K562 (cell line): ENCODE results near the gene RAB2B. TPM values are rescaled to one million over a fixed set of nuclear protein-coding genes. Genes with fewer than 3 reads are reported as not detected.

Experiments
- CSDE1 ChIP-seq, 2 experiments: fragments of 450-650 bp; IDR thresholded peaks; 2 replicates each; pipeline ENCODE4 v1.6.1; 2016; ENCODE audit warnings: mild to moderate bottlenecking in 1 of 2
- E2F3 ChIP-seq: fragments of 250-450 bp; sonication (Bioruptor Pico); IDR thresholded peaks from 2 replicates; pipeline ENCODE4 v1.4.0; 2020; ENCODE audit warnings: mild to moderate bottlenecking
- HCFC1 ChIP-seq: IDR thresholded peaks from 2 replicates; pipeline ENCODE4 v1.6.1; 2012; ENCODE audit warnings: low read depth, low read length, improper control_type of control experiment
- NCOA2 ChIP-seq, 2 experiments: fragments of 450-650 bp; IDR thresholded peaks; 2 replicates each; pipeline ENCODE4 v1.6.1; 2018; ENCODE audit warnings: mild to moderate bottlenecking in 2 of 2, moderate library complexity in 1 of 2; ENCODE audit not compliant: partially characterized antibody in 2 of 2
- NRF1 ChIP-seq, 2 experiments: fragments of 450-650 bp; IDR thresholded peaks in 1 of 2; conservative IDR thresholded peaks in 1 of 2; 2 replicates each; pipeline ENCODE4 v1.6.1; 2014; ENCODE audit warnings: mild to moderate bottlenecking in 2 of 2
- ZNF224 ChIP-seq: sonication (generic); formaldehyde crosslinking; IDR thresholded peaks from 2 replicates; pipeline ENCODE4 v1.8.0; 2022; ENCODE audit warnings: mild to moderate bottlenecking, missing genetic modification reagents
- polyA plus RNA-seq, 8 experiments: library from polyadenylated mRNA; depleted of rRNA in 4 of 8; stranded (reverse) in 5 of 8; unstranded in 3 of 8; fragments of >200 nt; fragmentation: Nextera tagmentation in 2 of 8; fragmentation: Illumina TruSeq in 1 of 8; extraction: Ambion mirVana in 2 of 8; extraction: Trizol in 1 of 8; gene quantifications; 2 replicates each; pipeline versions ENCODE4 v1.2.1 to v1.2.3, GENCODE V29; 2011 to 2014; ENCODE audit warnings: inconsistent platforms in 1 of 8, missing spikeins in 1 of 8
- total RNA-seq, 7 experiments: library from RNA; depleted of rRNA in 6 of 7; stranded (reverse); fragments of >200 nt in 6 of 7; fragmentation: Illumina TruSeq in 2 of 7; extraction: Trizol in 2 of 7; gene quantifications; 2 replicates each; pipeline versions ENCODE4 v1.2.1 to v1.2.3, GENCODE V29; 2011 to 2021; ENCODE audit warnings: low replicate concordance in 1 of 7
- TF ChIP-seq, protein P1 (sequence below): sonication (generic); formaldehyde crosslinking; IDR thresholded peaks from 2 replicates; pipeline ENCODE4 v1.8.1; 2023; ENCODE audit warnings: mild to moderate bottlenecking, missing genetic modification reagents
- TF ChIP-seq, protein P2 (sequence below): IDR thresholded peaks from 2 replicates; pipeline ENCODE4 v1.6.1; 2011; ENCODE audit warnings: borderline replicate concordance, low read depth, mild to moderate bottlenecking, moderate library complexity, low read length; ENCODE audit not compliant: insufficient read depth, poor library complexity, severe bottlenecking
- TF ChIP-seq, protein P3 (sequence below): sonication (generic); formaldehyde crosslinking; IDR thresholded peaks from 2 replicates; pipeline ENCODE4 v1.8.0; 2022; ENCODE audit warnings: mild to moderate bottlenecking, low read depth, missing genetic modification reagents
- TF ChIP-seq, protein P4 (sequence below): sonication (generic); formaldehyde crosslinking; IDR thresholded peaks from 2 replicates; pipeline ENCODE4 v1.5.0; 2020; ENCODE audit warnings: missing genetic modification reagents
- TF ChIP-seq, protein P5 (sequence below): fragments of 450-650 bp; conservative IDR thresholded peaks from 2 replicates; pipeline ENCODE4 v1.6.1; 2016; ENCODE audit warnings: missing genetic modification characterization, low read depth, mild to moderate bottlenecking, control low read depth, missing compliant biosample characterization
- TF ChIP-seq, protein P6 (sequence below), 2 experiments: fragments of 450-650 bp; IDR thresholded peaks; 2 replicates each; pipeline ENCODE4 v1.6.1; 2016; ENCODE audit warnings: mild to moderate bottlenecking in 2 of 2, borderline replicate concordance in 1 of 2, low read depth in 1 of 2, moderate library complexity in 1 of 2

Gene RAB2B
- total and polyA plus RNA-seq, 9 of the 15 experiments (the other 6 are each of a cell fraction or from before 2014, with no cell fraction given) = 4.6 to 19.8 (median 9.8) TPM

DNA sequence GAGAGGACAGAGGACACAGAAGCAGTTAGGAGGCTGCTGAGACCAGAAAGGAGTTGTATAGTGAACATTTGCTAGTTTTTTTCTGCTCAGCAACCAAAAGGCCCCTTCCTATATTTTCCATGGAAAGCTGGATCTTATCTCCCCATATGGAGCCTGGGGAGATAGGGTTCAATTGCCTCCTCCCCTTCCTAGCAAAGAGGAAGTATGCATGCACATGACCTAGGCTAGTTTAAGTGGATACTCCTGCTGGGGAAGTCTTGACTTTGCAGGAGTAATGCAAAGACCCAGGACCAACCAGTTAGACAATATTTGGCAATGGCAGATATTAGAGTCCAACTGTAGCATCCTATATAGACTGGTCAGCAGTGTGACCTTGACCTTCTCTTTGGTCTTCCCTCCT lies 35.9 kb downstream of the RAB2B start (continued):
- no peak for TF ChIP-seq HCFC1
- TF ChIP-seq, protein P1, sequence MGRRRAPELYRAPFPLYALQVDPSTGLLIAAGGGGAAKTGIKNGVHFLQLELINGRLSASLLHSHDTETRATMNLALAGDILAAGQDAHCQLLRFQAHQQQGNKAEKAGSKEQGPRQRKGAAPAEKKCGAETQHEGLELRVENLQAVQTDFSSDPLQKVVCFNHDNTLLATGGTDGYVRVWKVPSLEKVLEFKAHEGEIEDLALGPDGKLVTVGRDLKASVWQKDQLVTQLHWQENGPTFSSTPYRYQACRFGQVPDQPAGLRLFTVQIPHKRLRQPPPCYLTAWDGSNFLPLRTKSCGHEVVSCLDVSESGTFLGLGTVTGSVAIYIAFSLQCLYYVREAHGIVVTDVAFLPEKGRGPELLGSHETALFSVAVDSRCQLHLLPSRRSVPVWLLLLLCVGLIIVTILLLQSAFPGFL (CRISPR knock-in tag) = no peak
- no peak for TF ChIP-seq NCOA2 (IDR thresholded peaks at IDR 0.05; ENCODE audit: partially characterized antibody in 2 of 2)
- TF ChIP-seq ZNF224 (CRISPR knock-in tag) = no peak
- TF ChIP-seq, protein P2, sequence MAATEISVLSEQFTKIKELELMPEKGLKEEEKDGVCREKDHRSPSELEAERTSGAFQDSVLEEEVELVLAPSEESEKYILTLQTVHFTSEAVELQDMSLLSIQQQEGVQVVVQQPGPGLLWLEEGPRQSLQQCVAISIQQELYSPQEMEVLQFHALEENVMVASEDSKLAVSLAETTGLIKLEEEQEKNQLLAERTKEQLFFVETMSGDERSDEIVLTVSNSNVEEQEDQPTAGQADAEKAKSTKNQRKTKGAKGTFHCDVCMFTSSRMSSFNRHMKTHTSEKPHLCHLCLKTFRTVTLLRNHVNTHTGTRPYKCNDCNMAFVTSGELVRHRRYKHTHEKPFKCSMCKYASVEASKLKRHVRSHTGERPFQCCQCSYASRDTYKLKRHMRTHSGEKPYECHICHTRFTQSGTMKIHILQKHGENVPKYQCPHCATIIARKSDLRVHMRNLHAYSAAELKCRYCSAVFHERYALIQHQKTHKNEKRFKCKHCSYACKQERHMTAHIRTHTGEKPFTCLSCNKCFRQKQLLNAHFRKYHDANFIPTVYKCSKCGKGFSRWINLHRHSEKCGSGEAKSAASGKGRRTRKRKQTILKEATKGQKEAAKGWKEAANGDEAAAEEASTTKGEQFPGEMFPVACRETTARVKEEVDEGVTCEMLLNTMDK = no peak
- no peak for TF ChIP-seq E2F3 (CRISPR knock-in tag)
- no peak for TF ChIP-seq CSDE1 (IDR thresholded peaks at IDR 0.05)
- TF ChIP-seq, protein P3, sequence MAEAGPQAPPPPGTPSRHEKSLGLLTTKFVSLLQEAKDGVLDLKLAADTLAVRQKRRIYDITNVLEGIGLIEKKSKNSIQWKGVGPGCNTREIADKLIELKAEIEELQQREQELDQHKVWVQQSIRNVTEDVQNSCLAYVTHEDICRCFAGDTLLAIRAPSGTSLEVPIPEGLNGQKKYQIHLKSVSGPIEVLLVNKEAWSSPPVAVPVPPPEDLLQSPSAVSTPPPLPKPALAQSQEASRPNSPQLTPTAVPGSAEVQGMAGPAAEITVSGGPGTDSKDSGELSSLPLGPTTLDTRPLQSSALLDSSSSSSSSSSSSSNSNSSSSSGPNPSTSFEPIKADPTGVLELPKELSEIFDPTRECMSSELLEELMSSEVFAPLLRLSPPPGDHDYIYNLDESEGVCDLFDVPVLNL (CRISPR knock-in tag) = no peak
- TF ChIP-seq, protein P4, sequence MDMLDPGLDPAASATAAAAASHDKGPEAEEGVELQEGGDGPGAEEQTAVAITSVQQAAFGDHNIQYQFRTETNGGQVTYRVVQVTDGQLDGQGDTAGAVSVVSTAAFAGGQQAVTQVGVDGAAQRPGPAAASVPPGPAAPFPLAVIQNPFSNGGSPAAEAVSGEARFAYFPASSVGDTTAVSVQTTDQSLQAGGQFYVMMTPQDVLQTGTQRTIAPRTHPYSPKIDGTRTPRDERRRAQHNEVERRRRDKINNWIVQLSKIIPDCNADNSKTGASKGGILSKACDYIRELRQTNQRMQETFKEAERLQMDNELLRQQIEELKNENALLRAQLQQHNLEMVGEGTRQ (CRISPR knock-in tag) = no peak
- TF ChIP-seq NRF1 (conservative IDR thresholded peaks at IDR 0.05 in 1 of 2, IDR thresholded peaks at IDR 0.05 in 1 of 2) = 0 out of 4 replicates have a peak, but pooled peaks of 1 of the 2 experiments have one; percentile 20
- TF ChIP-seq, protein P5, sequence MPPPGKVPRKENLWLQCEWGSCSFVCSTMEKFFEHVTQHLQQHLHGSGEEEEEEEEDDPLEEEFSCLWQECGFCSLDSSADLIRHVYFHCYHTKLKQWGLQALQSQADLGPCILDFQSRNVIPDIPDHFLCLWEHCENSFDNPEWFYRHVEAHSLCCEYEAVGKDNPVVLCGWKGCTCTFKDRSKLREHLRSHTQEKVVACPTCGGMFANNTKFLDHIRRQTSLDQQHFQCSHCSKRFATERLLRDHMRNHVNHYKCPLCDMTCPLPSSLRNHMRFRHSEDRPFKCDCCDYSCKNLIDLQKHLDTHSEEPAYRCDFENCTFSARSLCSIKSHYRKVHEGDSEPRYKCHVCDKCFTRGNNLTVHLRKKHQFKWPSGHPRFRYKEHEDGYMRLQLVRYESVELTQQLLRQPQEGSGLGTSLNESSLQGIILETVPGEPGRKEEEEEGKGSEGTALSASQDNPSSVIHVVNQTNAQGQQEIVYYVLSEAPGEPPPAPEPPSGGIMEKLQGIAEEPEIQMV = no peak
- TF ChIP-seq, protein P6, sequence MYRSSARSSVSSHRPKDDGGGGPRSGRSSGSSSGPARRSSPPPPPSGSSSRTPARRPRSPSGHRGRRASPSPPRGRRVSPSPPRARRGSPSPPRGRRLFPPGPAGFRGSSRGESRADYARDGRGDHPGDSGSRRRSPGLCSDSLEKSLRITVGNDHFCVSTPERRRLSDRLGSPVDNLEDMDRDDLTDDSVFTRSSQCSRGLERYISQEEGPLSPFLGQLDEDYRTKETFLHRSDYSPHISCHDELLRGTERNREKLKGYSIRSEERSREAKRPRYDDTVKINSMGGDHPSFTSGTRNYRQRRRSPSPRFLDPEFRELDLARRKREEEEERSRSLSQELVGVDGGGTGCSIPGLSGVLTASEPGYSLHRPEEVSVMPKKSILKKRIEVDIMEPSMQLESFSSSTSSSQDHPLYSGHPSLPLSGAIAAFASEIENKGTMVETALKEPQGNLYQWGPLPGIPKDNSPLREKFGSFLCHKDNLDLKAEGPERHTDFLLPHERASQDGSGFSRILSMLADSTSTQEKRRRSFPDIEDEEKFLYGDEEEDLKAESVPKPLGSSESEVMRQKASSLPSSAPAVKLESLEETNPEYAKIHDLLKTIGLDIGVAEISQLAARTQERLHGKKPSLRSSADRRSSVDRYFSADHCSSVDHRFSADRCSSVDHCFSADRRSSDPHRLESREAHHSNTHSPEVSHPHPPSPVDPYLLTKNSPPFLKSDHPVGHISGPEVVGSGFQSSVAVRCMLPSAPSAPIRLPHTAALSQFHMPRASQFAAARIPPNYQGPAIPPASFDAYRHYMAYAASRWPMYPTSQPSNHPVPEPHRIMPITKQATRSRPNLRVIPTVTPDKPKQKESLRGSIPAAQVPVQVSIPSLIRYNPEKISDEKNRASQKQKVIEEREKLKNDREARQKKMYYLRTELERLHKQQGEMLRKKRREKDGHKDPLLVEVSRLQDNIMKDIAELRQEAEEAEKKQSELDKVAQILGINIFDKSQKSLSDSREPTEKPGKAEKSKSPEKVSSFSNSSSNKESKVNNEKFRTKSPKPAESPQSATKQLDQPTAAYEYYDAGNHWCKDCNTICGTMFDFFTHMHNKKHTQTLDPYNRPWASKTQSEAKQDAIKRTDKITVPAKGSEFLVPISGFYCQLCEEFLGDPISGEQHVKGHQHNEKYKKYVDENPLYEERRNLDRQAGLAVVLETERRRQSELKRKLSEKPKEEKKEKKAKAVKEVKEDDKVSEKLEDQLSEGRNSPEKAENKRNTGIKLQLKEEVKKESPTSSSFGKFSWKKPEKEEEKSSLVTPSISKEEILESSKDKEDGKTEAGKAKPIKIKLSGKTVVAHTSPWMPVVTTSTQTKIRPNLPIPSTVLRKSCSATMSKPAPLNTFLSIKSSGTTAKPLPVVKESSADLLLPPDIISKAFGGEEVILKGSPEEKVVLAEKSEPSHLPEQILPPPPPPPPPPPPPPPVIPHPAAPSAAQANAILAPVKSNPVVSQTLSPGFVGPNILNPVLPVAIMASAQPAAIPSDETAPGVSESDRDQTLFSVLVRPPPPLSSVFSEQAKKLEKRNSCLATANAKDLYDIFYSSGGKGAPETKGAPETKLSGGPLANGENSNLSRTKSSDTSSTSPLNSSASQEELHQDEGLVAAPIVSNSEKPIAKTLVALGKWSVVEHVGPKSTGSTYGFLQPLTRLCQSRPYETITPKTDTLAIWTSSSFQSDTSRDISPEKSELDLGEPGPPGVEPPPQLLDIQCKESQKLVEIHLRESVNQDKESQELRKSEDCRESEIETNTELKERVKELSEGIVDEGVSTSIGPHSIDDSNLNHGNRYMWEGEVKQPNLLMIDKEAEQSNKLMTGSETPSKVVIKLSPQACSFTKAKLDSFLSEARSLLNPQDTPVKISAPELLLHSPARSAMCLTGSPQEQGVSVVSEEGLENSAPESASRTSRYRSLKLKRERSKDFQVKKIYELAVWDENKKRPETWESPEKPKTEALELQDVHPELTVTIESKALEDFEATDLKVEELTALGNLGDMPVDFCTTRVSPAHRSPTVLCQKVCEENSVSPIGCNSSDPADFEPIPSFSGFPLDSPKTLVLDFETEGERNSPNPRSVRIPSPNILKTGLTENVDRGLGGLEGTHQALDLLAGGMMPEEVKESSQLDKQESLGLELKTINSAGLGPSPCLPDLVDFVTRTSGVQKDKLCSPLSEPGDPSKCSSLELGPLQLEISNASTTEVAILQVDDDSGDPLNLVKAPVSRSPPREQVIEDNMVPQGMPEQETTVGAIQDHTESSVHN (IDR thresholded peaks at IDR 0.05; ENCODE audit: borderline replicate concordance in 1 of 2, low read depth in 1 of 2) = no peak
